SK-N-DZ (cell line): ENCODE results near the gene TRABD2B.

Experiments
- DNase-seq: peaks from one replicate; pipeline ENCODE4 v3.0.0-alpha.2; 2015; ENCODE audit warnings: low spot score

The TRABD2B gene

DNA sequence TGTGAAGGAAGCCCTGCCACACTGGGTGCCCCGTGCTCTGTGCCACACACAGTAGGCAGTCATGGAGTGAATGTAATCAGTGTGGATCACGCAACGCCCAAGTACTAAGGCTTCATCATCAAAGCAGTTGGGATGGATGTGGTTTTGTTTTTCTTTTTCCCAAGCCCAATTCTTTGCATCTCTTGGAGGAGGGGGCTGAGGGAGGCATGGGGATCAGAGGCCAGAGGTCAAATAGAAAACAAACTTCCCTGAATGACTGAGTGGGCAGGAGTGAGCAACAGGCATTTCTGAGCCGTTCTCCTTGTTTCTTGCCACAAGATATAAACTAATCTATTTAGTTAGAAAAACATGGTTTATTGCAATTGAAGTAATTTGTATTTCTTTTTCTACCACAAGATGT, 85.3 kb downstream of the TRABD2B start:
- no peak for DNase-seq

DNA sequence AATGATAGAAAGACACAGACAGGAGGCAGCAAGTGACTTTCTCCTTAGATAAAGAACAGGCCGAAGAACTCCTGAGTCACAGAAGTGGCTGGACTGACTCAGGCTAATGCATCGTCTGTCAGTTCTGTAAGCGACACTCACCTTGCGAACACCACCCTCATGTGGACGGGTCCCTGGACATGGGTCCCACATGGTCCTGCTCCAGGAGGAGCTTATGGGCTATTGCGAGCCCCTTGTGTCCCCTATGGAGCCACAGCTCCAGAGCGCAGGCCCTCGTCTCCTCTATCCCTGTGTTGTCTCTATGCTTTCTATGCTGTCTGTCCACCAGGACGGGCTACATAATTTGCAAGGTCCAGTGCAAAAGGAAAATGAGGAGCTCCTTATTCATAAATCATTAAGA, 85.8 kb downstream of the TRABD2B start:
- DNase-seq, result peak; percentile 39

DNA sequence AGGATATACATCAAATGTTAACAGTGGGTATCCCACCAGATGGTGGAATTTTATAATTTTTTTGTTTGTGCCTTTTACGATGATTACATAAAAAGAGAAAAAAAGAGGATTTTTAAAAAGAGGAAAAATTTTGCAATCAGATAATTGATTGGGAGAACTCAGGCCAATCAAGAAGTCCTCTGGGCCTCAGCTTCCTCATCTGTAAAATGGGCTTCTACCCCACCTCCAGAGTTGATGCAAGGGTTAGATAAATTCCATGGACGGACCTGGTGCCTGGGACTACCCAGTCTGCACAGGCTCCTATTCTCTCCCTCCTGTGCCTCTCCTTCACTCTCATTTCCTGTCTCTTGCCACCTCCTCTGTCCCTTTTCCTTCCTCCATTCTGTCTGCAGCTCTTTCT, 88.9 kb downstream of the TRABD2B start:
- DNase-seq, result no peak

DNA sequence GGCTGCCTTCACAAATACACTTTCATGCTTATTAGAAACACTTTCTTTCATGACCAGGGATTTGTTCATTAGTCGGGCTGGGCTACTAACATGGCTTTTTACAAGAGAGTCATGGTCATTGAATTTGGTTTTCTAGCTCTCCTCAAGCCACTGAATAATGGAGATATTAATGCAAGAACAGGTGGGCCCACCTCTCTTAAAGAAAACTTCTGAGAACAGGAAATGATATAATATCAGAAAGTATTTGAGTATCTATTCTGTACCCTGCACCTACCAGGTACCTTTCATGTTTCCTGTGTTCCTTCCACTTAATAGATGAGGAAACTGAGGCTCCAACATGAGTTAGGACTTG, 90.0 kb downstream of the TRABD2B start:
- DNase-seq, result no peak

DNA sequence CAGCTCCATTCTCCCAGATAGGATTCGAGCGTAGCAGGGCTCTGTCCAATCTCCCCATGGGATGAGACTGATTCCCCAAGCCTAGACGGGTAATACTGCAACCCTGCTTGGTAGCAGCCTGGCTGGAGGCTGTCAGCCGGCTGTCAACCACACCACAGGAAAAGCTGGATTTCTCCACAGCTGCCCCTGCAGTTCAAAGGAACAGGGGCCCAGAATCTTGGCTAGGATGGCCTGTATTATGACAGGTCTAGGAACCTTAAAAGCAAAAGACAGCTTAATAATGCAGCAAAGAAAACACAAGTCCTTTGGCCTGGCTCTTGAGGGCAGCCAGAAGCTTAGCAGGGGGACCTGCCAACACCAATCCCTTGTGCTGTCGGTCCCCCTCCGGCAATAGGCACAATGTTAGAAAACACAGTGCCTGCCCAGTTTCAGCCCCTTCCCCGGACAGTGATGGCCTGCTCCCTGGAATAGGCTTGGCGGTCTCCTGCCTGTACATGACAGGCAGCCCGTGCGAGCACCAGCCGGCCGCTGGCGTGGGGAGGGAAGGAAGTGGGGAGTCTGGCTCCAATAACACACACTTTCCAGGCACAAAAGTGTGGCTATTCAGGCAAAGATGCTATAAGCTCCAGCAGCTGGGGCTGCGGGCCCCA, 90.5 kb downstream of the TRABD2B start:
- no peak for DNase-seq

DNA sequence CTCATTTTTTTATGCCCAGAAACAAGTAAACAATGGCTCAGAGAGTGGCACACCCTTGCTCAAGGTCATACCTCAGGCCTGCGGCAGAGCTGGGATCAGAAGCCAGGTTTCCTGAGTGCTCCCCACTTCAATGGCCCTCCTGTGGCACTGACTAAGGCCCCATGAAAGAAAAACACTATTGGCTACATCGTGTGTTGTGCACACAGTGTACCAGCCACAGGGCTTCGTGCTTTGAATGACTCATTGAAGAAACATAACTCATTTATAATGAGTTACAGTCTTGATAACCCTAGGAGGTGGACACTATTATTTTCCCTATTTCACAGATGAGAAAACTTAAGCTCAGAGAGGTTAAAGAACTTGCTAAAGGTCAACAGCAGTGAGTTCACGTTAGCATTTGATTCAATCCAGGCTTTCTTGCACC, 91.2 kb downstream of the TRABD2B start:
- DNase-seq, result no peak

DNA sequence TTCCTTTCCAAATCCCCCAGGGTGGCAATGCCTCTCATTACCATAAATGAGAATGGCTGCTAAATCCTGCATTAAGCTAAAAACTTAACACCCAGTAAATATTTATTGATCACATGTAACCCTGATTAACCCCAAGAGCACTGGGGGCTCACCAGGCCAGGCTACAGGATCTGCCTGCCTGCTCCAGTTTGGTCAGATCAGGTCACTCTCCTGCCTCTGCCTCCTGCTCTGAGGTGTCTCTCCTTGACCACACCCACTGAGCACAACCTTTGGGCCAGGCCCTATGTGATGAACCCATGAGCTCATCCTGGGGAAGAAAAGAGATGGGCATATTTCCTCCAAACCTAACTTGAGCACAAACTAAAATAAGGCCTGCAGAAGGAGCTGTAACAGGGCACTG, 93.5 kb downstream of the TRABD2B start:
- no peak for DNase-seq

DNA sequence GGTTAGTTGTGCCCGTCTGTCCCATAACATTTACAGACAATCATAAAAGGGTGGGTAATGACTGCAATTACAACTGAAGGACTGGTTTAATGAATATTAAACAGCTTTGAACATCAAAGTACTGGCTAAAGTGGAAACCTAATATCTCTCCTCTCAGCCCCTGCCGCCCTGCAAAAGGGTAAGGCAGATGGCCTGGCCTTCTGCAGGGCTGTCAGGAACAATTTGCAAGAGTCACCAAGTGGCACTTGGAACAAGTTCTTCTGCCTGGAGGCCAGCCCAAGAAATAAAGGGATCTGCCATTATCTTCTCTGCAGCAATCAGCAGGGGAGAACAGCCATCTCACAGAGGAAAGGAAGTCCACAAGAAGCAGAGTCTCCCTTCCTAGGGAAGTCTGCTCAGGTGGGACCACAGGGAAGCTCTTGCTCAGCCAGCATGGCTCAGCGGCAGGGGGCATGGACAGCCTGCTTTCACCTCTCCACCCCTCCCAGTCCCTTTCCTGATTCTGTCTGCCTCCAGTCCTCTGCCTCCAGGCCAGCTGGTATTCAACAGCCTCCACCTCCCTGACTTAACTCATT, 96.1 kb downstream of the TRABD2B start:
- peak; percentile 44 for DNase-seq

DNA sequence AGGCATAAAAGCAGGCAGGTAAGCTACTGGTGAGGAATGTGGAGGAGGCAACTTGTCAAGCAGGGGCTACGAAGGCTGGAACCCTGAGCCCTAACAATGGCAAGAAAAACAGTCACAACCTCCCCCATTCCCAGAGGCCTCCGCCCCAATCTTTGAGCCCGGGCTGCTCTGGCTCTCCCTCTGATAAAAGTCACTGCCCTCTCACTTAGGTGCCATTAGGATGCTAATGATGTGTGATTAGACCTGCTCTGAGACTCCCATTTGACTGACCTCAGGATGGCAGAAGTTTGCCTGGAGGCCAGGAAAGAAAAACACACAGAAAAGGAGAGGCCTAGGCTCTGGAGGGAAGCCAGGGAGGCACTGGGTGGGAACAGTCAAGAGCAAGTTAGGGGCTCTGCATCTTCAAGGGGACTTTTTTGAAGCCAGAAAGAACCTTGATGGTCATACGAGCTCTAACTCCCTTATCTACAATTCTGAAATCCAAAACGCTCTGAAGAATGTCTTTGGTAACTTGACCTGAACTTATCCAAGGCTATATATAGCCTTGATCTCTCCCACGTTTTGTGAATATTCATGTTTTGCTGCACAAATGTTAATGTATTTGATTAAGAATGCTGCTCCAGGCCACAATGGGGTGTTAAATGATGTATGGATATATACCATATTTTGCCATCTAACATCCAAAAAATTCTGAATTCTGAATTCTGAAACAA, 98.9 kb downstream of the TRABD2B start:
- DNase-seq, result no peak

DNA sequence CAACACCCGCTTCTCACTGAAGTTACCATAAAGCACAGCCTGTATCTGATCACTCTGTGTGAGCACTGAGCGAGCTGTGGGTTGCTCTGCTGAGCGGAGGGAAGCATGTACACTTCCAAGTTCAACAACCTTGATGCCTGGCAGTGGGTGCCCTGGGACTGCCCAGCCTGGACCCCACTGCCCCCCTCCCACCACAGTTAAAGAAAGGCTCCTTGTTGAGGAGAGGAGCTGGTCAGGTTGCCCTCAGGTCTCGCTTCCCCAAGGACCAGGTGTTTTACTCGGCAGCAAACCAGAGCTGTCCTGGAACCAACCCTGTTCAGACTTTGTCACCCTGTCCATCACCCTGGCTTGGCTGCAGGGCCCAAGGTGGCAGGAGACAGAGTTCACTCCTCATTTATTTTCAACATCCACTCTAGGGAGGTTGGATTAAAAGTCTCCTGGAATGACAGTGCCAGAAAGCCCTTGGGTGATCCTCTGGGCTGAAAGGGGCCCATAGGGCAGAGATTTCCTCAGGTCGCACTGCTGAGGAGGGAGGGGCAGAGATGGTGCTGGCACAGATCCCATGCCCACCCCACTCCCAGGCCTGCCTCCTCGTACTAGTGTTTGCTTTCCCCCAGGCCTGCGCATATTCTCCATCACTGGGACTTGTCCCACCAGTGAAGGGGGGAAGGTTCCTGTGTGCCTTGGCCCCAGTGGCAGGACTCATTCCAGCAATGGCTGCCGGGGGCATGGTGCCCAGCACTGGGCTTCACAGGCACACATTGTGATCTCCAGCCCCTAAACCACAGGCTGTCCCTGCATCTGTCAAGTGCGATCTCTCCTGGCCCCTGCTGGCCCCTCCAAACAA, 101.7 kb downstream of the TRABD2B start:
- DNase-seq, result no peak

DNA sequence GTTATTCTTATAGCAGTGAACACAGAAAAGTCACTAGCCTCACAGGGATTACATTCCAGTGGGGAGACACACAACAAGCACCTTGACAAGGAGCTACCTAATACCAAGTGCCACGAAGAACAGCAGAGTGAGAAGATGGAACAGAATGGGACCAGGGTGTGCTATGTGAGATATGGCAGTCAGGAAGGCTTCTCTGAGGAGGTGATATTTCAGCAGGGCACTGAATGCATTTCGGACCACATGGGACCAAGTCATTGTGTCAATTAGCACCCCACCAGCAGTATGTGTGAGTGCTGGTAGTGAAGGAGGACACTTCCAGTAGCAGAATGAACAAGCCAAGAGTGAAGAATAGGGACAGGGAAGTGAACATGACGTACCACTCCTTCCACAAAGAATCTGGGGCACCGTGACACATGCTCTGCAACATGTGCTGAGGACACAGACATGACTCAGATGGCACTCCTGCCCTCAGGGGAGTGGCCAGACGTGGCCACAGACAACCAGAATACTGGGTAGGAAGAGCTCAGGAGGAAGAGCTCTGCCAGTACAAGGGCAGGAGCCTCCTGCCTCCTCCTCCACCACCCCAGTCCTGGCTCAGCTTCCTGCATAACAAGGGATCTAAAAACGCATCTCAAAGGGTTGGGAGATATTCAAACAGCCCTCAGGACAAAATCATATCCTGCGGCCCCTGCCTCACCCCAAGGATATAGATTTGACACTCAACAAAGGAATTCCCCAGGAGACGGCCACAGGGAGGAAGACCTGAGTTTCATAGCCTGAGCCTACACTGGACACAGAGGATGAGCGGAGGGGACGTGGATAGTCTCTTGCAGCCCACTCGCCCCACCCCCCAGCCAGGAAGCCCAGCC, 102.5 kb downstream of the TRABD2B start:
- no peak for DNase-seq

DNA sequence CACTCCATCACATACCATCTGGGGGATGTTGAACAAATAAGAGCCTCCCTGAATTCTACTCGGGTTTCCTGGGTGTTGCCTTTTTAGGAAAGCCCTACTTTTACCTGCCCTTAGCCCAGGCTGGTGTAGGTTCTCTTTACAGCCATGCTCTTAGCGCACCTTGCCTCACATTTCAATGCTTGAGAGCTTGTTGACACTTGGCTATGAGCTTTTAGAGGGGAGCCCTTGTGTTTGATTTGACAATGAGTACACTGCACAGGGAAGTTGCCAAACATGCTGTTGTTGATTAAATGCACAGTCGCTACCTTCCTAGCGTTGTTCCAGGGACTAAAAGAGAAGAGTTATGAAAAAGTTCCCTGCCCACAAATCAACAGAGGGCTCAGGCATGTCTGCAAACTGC, 103.8 kb downstream of the TRABD2B start:
- DNase-seq, result no peak

DNA sequence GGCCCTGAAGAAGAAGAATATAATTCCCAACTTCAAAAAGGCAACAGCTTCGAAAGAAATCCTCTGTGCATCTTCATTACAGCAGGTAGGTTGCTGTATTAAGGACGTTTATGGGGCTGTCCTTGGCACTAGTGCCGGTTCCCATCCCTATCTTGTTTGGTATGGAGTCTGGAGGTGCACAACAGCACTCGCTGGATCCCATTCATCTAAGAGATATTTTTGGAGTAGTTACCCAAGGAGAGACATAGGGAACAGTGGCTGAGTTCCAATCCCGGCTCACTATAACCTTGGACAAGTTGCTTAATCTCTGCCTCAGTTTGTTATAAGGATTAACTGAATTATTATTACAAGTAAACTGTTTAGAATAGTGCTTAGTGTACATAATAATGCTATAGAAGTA, 106.4 kb downstream of the TRABD2B start:
- no peak for DNase-seq

DNA sequence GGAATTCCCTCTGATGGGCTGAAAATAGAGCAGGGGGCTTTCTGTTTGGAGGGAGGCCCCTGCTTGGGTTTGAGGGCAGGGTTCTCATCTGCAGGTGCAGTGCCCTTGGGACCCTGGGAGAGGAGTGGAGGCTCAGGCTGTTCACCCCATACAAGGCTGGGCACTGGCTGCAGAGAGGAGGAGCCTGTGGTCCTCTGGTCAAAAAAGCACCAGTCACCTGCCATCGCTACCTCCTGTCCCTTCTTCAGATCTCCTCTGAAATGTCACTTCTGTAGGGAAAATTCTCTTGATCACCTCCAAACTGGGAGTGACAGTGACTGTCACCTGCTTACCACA, 108.9 kb downstream of the TRABD2B start:
- DNase-seq, result no peak

DNA sequence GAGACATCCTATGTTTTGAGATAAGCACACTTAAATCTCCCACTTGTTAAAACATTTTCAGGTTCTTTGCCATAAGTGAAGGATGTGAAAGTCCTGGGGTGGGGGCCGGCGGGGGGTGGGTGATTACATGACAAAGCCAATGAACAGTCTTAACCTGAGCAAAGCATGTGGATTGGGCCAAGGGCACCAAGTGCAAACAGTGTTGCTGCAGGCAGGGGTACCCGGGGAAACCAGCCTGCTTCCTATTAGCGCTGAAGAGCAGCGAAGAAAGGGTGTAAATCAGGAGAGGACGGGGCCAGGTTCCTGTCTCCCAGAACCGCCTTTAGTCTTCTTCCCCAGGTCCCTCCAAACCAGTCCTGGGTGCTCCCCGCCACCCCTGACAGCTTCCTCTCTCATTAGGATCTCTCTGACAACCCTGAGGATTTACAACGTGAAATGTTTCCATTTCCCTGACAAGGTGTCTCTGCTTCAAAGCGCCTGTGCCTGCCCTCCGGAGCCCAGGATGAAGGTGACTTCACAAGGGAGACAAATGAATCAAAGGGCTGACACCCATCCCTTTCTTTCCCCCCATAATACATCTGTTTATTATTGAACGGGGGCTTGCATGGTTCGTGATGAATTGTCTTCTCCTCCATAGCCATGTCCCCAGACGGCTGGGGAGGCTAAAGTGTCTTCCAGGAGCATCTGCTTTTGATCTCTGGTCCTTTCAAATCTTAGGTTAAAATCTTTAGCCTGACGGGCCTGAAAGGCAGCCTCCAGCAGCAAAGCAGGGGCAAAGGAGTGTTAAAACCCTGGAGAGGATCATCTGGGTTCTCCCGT, 109.5 kb downstream of the TRABD2B start:
- peak; percentile 64 for DNase-seq

DNA sequence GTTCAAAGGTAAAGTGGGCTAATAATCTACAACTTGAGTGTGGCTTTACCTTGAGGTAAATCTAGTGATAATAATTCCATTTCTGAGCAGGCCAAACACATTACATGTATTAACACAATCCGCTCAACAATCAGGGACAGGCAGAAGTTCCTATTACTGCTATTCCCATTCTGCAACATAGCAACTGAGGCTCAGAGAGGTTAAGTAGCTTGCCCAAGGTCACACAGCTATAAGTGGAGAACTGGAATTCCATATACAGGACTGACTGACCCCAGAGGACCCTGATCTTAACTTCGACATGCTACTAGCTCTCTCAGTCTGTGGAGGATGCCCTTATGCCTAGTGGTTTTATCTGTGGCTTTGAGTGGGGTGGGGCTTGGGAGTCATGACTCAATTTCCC, 110.1 kb downstream of the TRABD2B start:
- DNase-seq, result no peak

DNA sequence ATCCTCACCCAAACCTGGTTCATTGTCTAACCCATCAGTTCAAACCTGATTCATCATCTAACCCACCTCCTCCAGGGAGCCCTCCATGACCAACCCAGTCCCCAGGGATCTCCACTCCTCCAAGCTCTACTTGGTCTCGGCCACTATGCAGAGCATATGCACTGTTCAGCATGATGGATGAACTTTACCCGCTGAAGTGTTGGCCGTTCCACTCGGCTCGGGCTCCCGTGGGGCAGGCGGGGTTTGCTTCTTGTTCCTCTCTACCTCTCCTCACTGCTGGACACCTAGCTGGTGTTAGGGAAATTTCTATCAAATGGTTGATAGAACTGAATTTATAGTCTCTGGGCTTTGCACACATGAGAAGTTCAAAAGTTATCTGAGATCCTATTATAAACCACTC, 111.0 kb downstream of the TRABD2B start:
- DNase-seq, result no peak

DNA sequence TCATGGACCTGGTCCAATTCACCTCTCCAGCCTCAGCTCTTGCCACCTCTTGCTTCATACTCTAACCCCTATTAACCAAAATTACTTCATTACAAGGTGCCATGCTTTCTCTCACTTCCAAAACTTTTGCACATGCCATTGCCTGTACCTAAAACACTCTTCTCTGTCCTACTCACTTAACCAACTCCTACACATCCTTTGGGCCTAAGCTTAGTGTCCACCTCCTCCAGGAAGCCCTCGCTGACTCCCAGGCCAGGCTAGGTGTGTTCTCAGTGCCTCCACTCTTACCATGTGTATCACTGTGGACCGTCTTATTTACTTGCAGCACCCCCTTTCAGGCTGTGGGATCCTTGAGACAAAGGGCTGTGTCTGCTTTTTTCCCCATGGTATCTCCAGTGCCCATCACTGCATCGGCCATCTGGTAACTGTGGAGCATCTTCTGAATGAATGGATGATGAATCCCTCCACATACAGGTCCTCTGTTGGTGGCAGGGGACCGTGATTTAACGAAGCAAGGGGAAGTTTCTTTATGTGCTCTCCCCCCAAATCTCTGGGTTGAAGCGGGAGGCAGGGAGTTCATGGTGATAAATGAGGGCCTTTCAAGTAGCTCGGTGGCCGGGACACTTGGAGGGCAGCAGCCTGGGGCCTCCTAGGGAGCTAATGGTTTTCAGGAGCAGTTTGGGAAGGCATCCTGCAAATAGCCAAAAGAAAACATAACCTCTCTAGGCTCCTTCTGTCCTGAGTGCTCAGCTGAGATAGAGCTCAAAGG, 111.9 kb downstream of the TRABD2B start:
- no peak for DNase-seq

DNA sequence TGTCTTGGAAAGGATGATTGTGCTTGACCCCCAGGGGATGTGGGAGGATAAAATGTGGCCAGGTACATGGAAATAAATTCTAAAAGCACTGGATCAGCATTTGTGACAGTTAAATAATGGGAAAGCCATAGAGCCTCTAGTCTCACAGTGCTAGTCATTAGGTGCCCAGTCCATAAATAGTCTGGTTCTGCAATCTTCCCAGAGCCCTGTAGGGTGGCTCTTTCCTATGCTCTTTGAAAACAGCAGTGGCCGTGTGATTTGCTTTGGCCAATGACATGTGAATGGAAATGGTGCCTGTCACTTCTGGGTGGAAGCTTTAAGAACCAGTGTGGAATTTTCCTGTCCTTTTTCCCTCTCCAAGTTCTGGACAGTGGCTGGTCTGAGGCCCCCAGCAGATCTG, 113.2 kb downstream of the TRABD2B start:
- DNase-seq, result no peak
